WTC11 (cell line): Measurements from ENCODE around the gene STXBP6. TPM values are rescaled to one million over a fixed set of nuclear protein-coding genes. Genes with fewer than 3 reads are reported as not detected.

Experiments
- ATAC-seq: fragments of 200-7000 bp; cut with Tn5 transposase; 2 replicates; pipeline ENCODE4 v1.10.0; 2021; ENCODE audit warnings: mild to moderate bottlenecking, moderate library complexity
- CTCF ChIA-PET: fragments of 300-600 bp; sonication (Branson Sonifier 250); formaldehyde crosslinking; loops from one replicate; lab custom pipeline; 2021; ENCODE audit warnings: antibody characterized with exemption; lab: Charles Lee
- POLR2A ChIA-PET: fragments of 350-600 bp; sonication (Branson Sonifier 250); formaldehyde crosslinking; loops from one replicate; lab custom pipeline; 2021; ENCODE audit warnings: antibody characterized with exemption; lab: Charles Lee
- DNase-seq: peaks from one replicate; pipeline ENCODE4 v3.0.0; 2021; ENCODE audit warnings: low spot score
- H3K27ac Mint-ChIP-seq: 2 replicates; pipeline ENCODE4 v1.8.0; 2021; ENCODE audit warnings: mixed read lengths
- H3K27me3 Mint-ChIP-seq: 2 replicates; pipeline ENCODE4 v1.8.0; 2021; ENCODE audit warnings: low read depth, mild to moderate bottlenecking, moderate library complexity, mixed read lengths
- H3K36me3 Mint-ChIP-seq: 2 replicates; pipeline ENCODE4 v1.8.0; 2021; ENCODE audit warnings: mixed read lengths
- H3K4me1 Mint-ChIP-seq: 2 replicates; pipeline ENCODE4 v1.8.0; 2022; ENCODE audit warnings: mixed read lengths
- H3K4me3 Mint-ChIP-seq: 2 replicates; pipeline ENCODE4 v1.8.0; 2021; ENCODE audit warnings: mild to moderate bottlenecking, moderate library complexity, mixed read lengths
- H3K9me3 Mint-ChIP-seq: 2 replicates; pipeline ENCODE4 v1.8.0; 2021; ENCODE audit warnings: mixed read lengths
- AR ChIP-seq: fragments of 250-450 bp; sonication (Bioruptor Pico); IDR thresholded peaks from 2 replicates; pipeline ENCODE4 v1.9.0; 2021; ENCODE audit warnings: mild to moderate bottlenecking
- E2F4 ChIP-seq: sonication (generic); formaldehyde crosslinking; IDR thresholded peaks from 2 replicates; pipeline ENCODE4 v1.8.1; 2022; ENCODE audit warnings: low read depth, mild to moderate bottlenecking, moderate library complexity, missing genetic modification reagents, borderline replicate concordance
- GRHL2 ChIP-seq: fragments of 250-450 bp; sonication (Bioruptor Pico); IDR thresholded peaks from 2 replicates; pipeline ENCODE4 v1.8.0; 2022; ENCODE audit warnings: mild to moderate bottlenecking, moderate library complexity; ENCODE audit not compliant: insufficient replicate concordance, severe bottlenecking
- GTF2I ChIP-seq: fragments of 250-450 bp; sonication (Bioruptor Pico); conservative IDR thresholded peaks from 2 replicates; pipeline ENCODE4 v1.4.0; 2021; ENCODE audit warnings: mild to moderate bottlenecking
- IRF2 ChIP-seq: sonication (generic); formaldehyde crosslinking; IDR thresholded peaks from 2 replicates; pipeline ENCODE4 v1.8.0; 2022; ENCODE audit warnings: low read depth, missing genetic modification reagents, borderline replicate concordance
- JUN ChIP-seq: sonication (generic); formaldehyde crosslinking; IDR thresholded peaks from 2 replicates; pipeline ENCODE4 v1.8.0; 2023; ENCODE audit warnings: mild to moderate bottlenecking, missing genetic modification reagents
- MXD4 ChIP-seq: fragments of 250-450 bp; sonication (Bioruptor Pico); IDR thresholded peaks from 2 replicates; pipeline ENCODE4 v1.8.0; 2021; ENCODE audit warnings: mild to moderate bottlenecking, moderate library complexity, borderline replicate concordance
- NFATC4 ChIP-seq: fragments of 250-450 bp; sonication (Bioruptor Pico); IDR thresholded peaks from 2 replicates; pipeline ENCODE4 v1.9.0; 2021; ENCODE audit warnings: mild to moderate bottlenecking
- NR1H2 ChIP-seq: sonication (generic); formaldehyde crosslinking; IDR thresholded peaks from 2 replicates; pipeline ENCODE4 v1.9.0; 2021; ENCODE audit warnings: mild to moderate bottlenecking, moderate library complexity, missing genetic modification reagents
- OVOL2 ChIP-seq: fragments of 250-450 bp; sonication (Bioruptor Pico); IDR thresholded peaks from 2 replicates; pipeline ENCODE4 v1.9.0; 2021; ENCODE audit warnings: mild to moderate bottlenecking, borderline replicate concordance
- PRDM15 ChIP-seq: sonication (generic); formaldehyde crosslinking; IDR thresholded peaks from 2 replicates; pipeline ENCODE4 v1.8.0; 2022; ENCODE audit warnings: missing genetic modification reagents
- TEAD4 ChIP-seq: sonication (generic); formaldehyde crosslinking; IDR thresholded peaks from 2 replicates; pipeline ENCODE4 v1.8.0; 2022; ENCODE audit warnings: mild to moderate bottlenecking, missing genetic modification reagents
- TP53 ChIP-seq: sonication (generic); formaldehyde crosslinking; IDR thresholded peaks from 2 replicates; pipeline ENCODE4 v1.8.1; 2023; ENCODE audit warnings: mild to moderate bottlenecking, missing genetic modification reagents
- ZBTB21 ChIP-seq: sonication (generic); formaldehyde crosslinking; IDR thresholded peaks from 2 replicates; pipeline ENCODE4 v1.8.1; 2023; ENCODE audit warnings: mild to moderate bottlenecking, missing genetic modification reagents, borderline replicate concordance
- ZNF263 ChIP-seq: sonication (generic); formaldehyde crosslinking; IDR thresholded peaks from 2 replicates; pipeline ENCODE4 v1.8.1; 2022; ENCODE audit warnings: low read depth, mild to moderate bottlenecking, moderate library complexity, missing genetic modification reagents
- ZNF281 ChIP-seq: sonication (generic); formaldehyde crosslinking; IDR thresholded peaks from 2 replicates; pipeline ENCODE4 v1.8.0; 2023; ENCODE audit warnings: mild to moderate bottlenecking, missing genetic modification reagents
- ZNF317 ChIP-seq: sonication (generic); formaldehyde crosslinking; IDR thresholded peaks from 2 replicates; pipeline ENCODE4 v1.8.1; 2023; ENCODE audit warnings: low read depth, mild to moderate bottlenecking, moderate library complexity, missing genetic modification reagents, borderline replicate concordance
- ZNF423 ChIP-seq: fragments of 250-450 bp; sonication (Bioruptor Pico); IDR thresholded peaks from 2 replicates; pipeline ENCODE4 v2.1.2; 2022; ENCODE audit warnings: mild to moderate bottlenecking, moderate library complexity
- ZNF512 ChIP-seq: sonication (generic); formaldehyde crosslinking; IDR thresholded peaks from 2 replicates; pipeline ENCODE4 v1.8.1; 2022; ENCODE audit warnings: missing genetic modification reagents, borderline replicate concordance
- ZSCAN18 ChIP-seq: fragments of 250-450 bp; sonication (Bioruptor Pico); IDR thresholded peaks from 2 replicates; pipeline ENCODE4 v2.1.2; 2022; ENCODE audit warnings: mild to moderate bottlenecking, moderate library complexity
- total RNA-seq: library from RNA; stranded (reverse); gene quantifications from 3 replicates; pipeline ENCODE4 v1.2.3, GENCODE V29; 2021

STXBP6 gene
- total RNA-seq, 1 experiment from 2014 or later: 4.2 TPM

- no peak overlapping the region for H3K4me3 Mint-ChIP-seq
- H3K9me3 Mint-ChIP-seq: peaks cover 10% of the 10 kb centered on the region
- peaks cover 3% of the 10 kb centered on the region; the same call in 1 of the 2 replicates for H3K27me3 Mint-ChIP-seq
- ATAC-seq (no peak), DNase-seq (no peak)
- no peak for TF ChIP-seq IRF2
- TF ChIP-seq TP53: no peak
- TF ChIP-seq ZNF512 (CRISPR knock-in tag): no peak
- TF ChIP-seq ZNF317: no peak
- TF ChIP-seq ZNF423 (CRISPR knock-in tag): no peak
- TF ChIP-seq TEAD4: no peak
- TF ChIP-seq ZBTB21 (CRISPR knock-in tag): no peak
- no peak for TF ChIP-seq AR
- TF ChIP-seq ZSCAN18 (CRISPR knock-in tag): no peak
- TF ChIP-seq OVOL2 (CRISPR knock-in tag): no peak
- TF ChIP-seq PRDM15 (CRISPR knock-in tag): no peak
- no peak for TF ChIP-seq E2F4
- no peak for TF ChIP-seq JUN (CRISPR knock-in tag)
- no peak for TF ChIP-seq NR1H2 (CRISPR knock-in tag)
- TF ChIP-seq ZNF263 (CRISPR knock-in tag): no peak
- TF ChIP-seq NFATC4 (CRISPR knock-in tag): no peak
- no peak for TF ChIP-seq ZNF281
- TF ChIP-seq GRHL2 (CRISPR knock-in tag): no peak
- no peak for TF ChIP-seq GTF2I (CRISPR knock-in tag)
- TF ChIP-seq MXD4: no peak
- ChIA-PET POLR2A (no interaction called here), CTCF (no interaction called here)
- no peak overlapping the region for H3K27ac Mint-ChIP-seq
- no peaks in the 10 kb centered on the region for H3K36me3 Mint-ChIP-seq
- peaks cover 8% of the 10 kb centered on the region for H3K4me1 Mint-ChIP-seq
Observed at GRCh38 chr14:24795406-24795805, 254.5 kb downstream of the STXBP6 start.
